PC-9 (cell line): ENCODE data around the gene MS4A6A.

Experiments
- EZH2 ChIP-seq: fragments of 200-600 bp; sonication (generic); IDR thresholded peaks from 2 replicates; pipeline ENCODE4 v1.8.0; 2017; ENCODE audit warnings: antibody characterized with exemption, low read depth
- TF ChIP-seq, protein P1 (sequence below): fragments of 200-600 bp; sonication (generic); conservative IDR thresholded peaks from 2 replicates; pipeline ENCODE4 v1.6.1; 2017; ENCODE audit warnings: mixed run types, antibody characterized with exemption, mild to moderate bottlenecking, moderate library complexity

GRCh38 chr11:60155931-60156330, 27.0 kb downstream of the MS4A6A start:
- TF ChIP-seq, protein P1, sequence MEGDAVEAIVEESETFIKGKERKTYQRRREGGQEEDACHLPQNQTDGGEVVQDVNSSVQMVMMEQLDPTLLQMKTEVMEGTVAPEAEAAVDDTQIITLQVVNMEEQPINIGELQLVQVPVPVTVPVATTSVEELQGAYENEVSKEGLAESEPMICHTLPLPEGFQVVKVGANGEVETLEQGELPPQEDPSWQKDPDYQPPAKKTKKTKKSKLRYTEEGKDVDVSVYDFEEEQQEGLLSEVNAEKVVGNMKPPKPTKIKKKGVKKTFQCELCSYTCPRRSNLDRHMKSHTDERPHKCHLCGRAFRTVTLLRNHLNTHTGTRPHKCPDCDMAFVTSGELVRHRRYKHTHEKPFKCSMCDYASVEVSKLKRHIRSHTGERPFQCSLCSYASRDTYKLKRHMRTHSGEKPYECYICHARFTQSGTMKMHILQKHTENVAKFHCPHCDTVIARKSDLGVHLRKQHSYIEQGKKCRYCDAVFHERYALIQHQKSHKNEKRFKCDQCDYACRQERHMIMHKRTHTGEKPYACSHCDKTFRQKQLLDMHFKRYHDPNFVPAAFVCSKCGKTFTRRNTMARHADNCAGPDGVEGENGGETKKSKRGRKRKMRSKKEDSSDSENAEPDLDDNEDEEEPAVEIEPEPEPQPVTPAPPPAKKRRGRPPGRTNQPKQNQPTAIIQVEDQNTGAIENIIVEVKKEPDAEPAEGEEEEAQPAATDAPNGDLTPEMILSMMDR: no peak
- TF ChIP-seq EZH2: no peak
